GM19240 (cell line): ENCODE results near the gene TREH.
A peak's percentile ranks its signal among the peaks of the same experiment; 100 is the strongest.

Source experiments
- DNase-seq: peaks from one replicate; pipeline ENCODE4 v3.0.0; 2011; ENCODE audit warnings: low spot score; ENCODE audit not compliant: insufficient read length

TREH gene

GRCh38 chr11:118666371-118666770 lies 13.1 kb downstream of the TREH start:
- DNase-seq, result no peak

- no peak for DNase-seq
Measured at GRCh38 chr11:118663902-118664301, 15.5 kb downstream of the TREH start.

GRCh38 chr11:118663381-118663780 lies 16.1 kb downstream of the TREH start:
- DNase-seq, result no peak

GRCh38 chr11:118662401-118663271 lies 16.8 kb downstream of the TREH start:
- no peak for DNase-seq

GRCh38 chr11:118661425-118662301 lies 17.8 kb downstream of the TREH start:
- DNase-seq, result no peak

- DNase-seq, result no peak
Measured at GRCh38 chr11:118660681-118661424, 18.6 kb downstream of the TREH start.

GRCh38 chr11:118659953-118660680 lies 19.3 kb downstream of the TREH start:
- DNase-seq, result no peak

- peak; percentile 87 for DNase-seq
Measured at GRCh38 chr11:118659314-118659952, 20.0 kb downstream of the TREH start.

GRCh38 chr11:118658429-118659313 lies 20.8 kb downstream of the TREH start:
- no peak for DNase-seq

GRCh38 chr11:118657709-118658428 lies 21.6 kb downstream of the TREH start:
- DNase-seq, result no peak

GRCh38 chr11:118657238-118657637 lies 22.2 kb downstream of the TREH start:
- DNase-seq, result no peak

- DNase-seq, result no peak
Measured at GRCh38 chr11:118656563-118657165, 22.8 kb downstream of the TREH start.

- DNase-seq, result no peak
Measured at GRCh38 chr11:118655486-118656190, 23.8 kb downstream of the TREH start.

GRCh38 chr11:118653684-118654390 lies 25.6 kb downstream of the TREH start:
- no peak for DNase-seq

- no peak for DNase-seq
Measured at GRCh38 chr11:118652681-118653181, 26.7 kb downstream of the TREH start.

- DNase-seq, result no peak
Measured at GRCh38 chr11:118651820-118652219, 27.6 kb downstream of the TREH start.

GRCh38 chr11:118650366-118650765 lies 29.1 kb downstream of the TREH start:
- no peak for DNase-seq
